Measurements from ENCODE around the gene SPATA6.
"Not testable (repeated sequence)": the region's sequence is repeated elsewhere in the genome, so short reads cannot be mapped to it uniquely, and the experiment has no call there.

SPATA6 gene

DNA sequence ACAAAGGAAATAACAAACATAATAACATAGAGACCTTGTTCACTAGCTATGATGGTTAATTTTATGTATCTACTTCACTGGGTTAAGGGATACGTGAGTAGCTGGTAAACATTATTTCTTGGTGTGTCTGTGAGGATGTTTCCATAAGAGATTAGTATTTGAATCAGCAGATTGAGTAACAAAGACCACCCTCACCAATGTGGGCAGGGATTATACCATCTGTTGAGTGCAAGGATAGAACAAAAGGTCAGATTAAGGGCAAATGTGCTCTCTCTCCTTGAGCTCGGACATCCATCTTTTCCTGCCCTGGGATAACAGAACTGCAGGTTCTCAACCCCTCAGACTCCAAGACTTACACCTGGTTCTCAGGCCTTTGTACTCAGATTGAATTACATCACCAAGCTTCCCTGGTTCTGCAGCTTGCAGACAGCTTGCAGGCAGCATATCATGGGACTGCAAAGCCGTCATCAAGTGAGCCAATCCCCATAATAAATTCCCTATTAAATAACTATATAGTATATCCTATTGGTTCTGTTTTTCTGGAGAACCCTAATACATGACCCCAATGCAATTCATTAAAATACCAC is 9.2 kb downstream of the SPATA6 start:
- no peak for DNase-seq (ENCODE audit: low read depth, low spot score)

DNA sequence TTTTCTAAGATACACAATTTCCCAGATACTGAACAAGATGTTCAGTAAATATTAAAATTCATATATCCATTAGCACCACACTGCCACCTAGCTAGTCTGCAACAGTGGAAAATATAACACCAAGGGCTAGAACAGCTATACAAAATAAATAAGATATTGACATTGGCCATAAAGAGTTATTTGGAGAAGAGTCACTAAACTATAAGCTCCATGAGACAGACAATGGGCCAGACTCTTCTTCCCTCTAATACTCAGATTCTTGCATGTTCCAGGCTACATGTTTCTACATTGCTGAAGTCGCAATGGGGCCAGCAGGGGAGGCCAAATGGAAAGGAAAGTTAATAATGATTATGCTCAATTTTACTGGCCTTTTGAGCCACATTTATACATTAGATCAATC is 21.5 kb downstream of the SPATA6 start:
- DNase-seq (ENCODE audit: low read depth, low spot score) = peak; percentile 1

DNA sequence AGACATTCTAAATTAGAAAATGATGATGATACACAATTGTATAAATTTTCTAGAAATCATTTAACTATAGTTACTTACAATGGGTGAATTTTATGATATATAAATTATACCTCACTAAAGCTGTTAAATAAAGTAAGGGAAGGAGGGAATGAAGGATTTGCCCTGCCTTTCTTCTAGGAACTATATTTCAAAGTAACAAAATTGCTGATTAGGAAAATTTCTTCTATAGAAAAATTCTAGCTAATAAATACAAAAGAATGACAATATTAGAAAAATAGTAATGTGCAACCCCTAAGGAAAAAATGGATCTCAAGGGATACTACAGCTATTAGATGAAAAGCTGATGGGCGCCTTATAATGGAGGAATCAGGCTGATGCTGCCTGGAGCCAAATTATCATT is 23.1 kb downstream of the SPATA6 start:
- DNase-seq (ENCODE audit: low read depth, low spot score) = no peak

- not testable (repeated sequence) for DNase-seq (ENCODE audit: low read depth, low spot score)
Observed at GRCh38 chr1:48444186-48444585, 27.8 kb downstream of the SPATA6 start.

GRCh38 chr1:48442864-48443619 is 29.0 kb downstream of the SPATA6 start:
- peak; percentile 2 for DNase-seq (ENCODE audit: low read depth, low spot score)

DNA sequence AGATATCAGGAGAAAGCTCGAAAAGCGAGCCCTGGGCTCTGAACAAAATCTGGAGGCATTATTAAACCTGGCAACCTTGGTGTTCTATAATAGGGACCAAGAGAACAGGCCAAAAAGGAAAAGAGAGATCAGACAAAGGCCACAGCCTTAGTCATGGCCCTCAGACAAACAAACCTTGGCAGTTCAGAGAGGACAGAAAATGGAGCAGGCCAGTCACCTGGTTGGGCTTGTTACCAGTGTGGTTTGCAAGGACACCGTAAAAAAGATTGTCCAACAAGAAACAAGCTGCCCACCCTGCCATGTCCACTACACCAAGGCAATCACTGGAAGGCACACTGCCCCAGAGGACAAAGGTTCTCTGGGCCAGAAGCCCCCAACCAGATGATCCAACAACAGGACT is 31.2 kb downstream of the SPATA6 start:
- peak; percentile 2 for DNase-seq (ENCODE audit: low read depth, low spot score)

DNA sequence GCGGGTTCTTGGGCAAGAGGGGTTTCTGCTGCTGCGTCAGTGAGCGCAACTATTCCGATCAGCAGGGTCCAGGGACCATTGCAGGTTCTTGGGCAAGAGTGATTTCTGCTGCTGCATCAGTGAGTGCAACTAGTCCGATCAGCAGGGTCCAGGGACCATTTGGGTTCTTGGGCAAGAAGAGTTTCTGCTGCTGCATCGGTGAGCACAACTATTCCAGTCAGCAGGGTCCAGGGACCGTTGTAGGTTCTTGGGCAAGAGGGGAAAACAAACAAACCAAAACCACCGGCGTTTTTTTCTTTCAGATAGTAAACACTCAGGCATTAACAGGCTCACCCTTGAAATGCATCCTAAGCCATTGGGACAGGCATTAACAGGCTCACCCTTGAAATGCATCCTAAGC is 32.6 kb downstream of the SPATA6 start:
- DNase-seq (ENCODE audit: low read depth, low spot score) = no peak

GRCh38 chr1:48437379-48437778 is 34.6 kb downstream of the SPATA6 start:
- not testable (repeated sequence) for DNase-seq (ENCODE audit: low read depth, low spot score)

GRCh38 chr1:48435312-48436002 is 36.5 kb downstream of the SPATA6 start:
- DNase-seq (ENCODE audit: low read depth, low spot score) = not testable (repeated sequence)

- DNase-seq (ENCODE audit: low read depth, low spot score) = no peak
Observed at GRCh38 chr1:48430832-48431231, 41.2 kb downstream of the SPATA6 start.

GRCh38 chr1:48422009-48422408 is 50.0 kb downstream of the SPATA6 start:
- no peak for DNase-seq (ENCODE audit: low read depth, low spot score)

DNA sequence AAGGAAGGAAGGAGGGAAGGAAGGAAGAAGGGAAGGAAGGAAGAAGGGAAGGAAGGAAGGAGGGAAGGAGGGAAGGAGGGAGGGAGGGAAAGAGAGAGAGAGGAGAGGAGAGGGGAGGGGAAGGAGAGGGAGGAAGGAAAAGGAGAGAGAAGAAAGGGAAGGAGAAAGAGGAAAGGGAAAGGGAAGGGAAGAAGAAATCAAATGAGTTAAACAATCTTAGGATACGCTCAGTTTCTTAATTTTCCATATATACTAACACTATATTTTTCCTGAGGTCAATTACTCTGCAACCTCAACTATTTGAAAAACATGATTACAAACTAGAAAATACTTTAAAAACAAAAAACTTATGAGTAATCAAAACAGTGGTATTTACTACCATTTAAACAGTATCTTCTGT is 53.3 kb downstream of the SPATA6 start:
- DNase-seq (ENCODE audit: low read depth, low spot score) = no peak

DNA sequence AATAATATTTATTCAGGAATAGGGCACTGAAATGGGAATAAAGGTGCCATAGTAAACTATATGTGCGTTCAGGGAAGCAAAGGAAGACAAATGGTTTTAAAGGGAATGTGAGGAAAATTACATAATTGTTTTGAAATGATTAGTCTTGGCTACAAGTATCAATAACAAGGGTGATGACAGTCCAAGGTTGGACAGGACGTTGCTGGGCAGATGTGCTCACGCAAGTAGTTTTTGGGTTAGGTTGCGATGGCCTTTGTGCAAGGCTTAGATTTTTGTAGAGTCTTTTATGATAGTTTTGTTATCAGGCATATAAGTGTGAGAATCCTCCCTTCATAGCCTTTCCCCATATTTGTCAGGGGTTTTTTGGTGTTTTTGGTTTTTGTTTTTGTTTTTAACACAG is 57.0 kb downstream of the SPATA6 start:
- DNase-seq (ENCODE audit: low read depth, low spot score) = no peak

- DNase-seq (ENCODE audit: low read depth, low spot score) = peak; percentile 7
Observed at GRCh38 chr1:48414264-48414663, 57.7 kb downstream of the SPATA6 start.

DNA sequence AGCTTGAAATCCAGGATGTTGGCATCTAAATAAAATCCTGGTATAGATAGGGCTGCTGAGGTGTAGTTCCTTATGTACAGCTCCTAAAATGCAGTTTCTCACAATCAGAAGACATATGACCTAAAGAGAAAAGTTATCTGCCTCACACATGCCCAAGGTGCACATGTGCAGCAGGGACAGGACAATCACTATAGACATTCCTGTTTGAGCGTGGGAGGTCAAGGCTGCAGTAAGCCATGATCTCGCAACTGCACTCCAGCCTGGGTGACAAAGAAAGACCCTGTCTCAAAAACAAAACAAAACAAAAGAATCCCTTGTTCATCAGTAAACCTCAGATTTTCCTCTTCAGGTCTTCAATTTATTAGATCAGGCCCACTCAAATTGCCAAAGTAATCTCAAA is 66.1 kb downstream of the SPATA6 start:
- DNase-seq (ENCODE audit: low read depth, low spot score) = no peak

DNA sequence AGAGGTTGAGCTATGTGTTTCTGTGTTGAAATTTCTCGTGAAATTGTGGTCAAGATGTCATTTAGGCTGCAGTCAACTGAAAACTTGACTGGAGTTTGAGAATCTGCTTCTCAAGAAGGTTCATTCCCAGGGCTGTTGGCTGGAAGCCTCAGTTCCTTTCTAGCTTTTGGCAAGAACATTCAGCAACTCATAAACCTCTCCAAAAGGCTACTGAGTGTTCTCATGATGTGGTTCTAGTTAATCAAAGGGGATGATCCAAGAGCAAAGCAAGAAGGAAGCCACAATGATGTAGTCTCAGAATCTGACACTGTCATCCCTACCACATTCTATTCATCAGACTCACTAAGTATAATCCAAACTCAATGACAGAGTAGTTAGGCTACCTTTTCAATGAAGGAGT is 66.6 kb downstream of the SPATA6 start:
- peak; percentile 41 for DNase-seq (ENCODE audit: low read depth, low spot score)

DNA sequence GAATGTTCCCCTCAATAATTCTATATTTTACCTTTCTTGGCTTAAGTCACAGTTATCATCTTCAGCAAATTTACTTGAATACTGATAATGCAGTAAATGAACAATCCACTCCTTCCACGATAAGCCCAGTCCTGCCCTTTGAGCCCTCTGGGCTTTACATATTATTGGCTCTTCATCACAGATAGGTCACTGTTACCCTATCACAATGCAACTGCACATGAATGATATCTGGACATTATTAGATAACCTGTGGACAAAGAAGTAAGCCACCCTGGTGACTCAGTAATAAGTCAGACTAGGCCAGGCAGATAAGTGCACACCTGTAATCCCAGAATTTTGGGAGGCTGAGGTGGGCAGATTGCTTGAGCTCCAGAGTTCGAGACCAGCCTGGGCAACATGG is 69.4 kb downstream of the SPATA6 start:
- no peak for DNase-seq (ENCODE audit: low read depth, low spot score)

DNA sequence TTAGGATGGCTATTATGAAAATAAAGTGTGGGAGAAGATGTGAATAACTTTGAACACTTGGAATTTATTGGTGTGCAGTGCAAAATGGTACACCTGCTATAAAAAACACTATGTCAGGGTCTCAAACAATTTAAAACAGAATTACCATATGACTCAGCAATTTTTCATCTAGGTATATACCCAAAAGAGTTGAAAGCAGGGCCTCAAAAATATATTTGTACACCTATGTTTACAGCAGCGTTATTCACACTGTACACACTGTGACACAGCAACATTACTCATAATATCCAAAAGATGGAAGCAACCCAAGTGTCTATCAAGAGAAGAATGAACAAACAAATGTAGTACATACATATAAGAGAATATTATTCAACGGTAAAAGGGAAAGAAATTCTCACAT is 75.8 kb downstream of the SPATA6 start:
- DNase-seq (ENCODE audit: low read depth, low spot score) = no peak

- DNase-seq (ENCODE audit: low read depth, low spot score) = no peak
Observed at GRCh38 chr1:48391926-48392325, 80.1 kb downstream of the SPATA6 start.

- DNase-seq (ENCODE audit: low read depth, low spot score) = no peak
Observed at GRCh38 chr1:48387409-48387808, 84.6 kb downstream of the SPATA6 start.

GRCh38 chr1:48374785-48375184 is 97.2 kb downstream of the SPATA6 start:
- DNase-seq (ENCODE audit: low read depth, low spot score) = no peak

GRCh38 chr1:48371598-48371997 is 100.4 kb downstream of the SPATA6 start:
- DNase-seq (ENCODE audit: low read depth, low spot score) = no peak

DNA sequence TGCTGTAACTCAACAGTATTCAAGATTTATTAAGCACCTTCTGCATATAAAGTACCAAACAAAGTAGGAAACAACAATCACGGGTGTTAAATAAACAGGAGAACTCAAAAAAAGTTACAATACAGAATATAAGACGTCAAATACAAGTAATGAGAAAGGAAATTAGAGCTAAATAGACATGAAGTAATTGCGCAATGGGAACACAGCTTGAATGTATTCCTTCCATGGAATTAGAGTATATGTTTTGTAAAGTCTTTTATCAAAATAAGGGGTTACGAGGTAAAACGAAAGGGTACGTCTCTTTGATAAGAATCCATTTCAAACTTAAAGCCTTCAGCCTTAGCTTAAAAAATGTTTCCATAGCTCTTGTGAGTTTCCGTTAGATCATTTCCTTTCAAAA is 109.1 kb downstream of the SPATA6 start:
- DNase-seq (ENCODE audit: low read depth, low spot score) = no peak

Measured in astrocyte of the hippocampus (primary cell).